ENCODE results near the gene KRT4. TPM values are rescaled to one million over a fixed set of nuclear protein-coding genes. Genes with fewer than 3 reads are reported as not detected.

The KRT4 gene
- total RNA-seq, 2 donors from 2014 or later = 6.4 to 12.7 TPM

- WGBS = 94% methylated on average over 8 of the region's 8 CpGs
- Histone ChIP-seq H3K9me3 (no peaks in the 10 kb centered on the region), H3K27me3 (replicated peaks; ENCODE audit: insufficient read depth) (peaks cover 22% of the 10 kb centered on the region), H3K36me3 (no peaks in the 10 kb centered on the region), H3K4me1 (replicated peaks) (no peaks in the 10 kb centered on the region), H3K27ac (no peak overlapping the region), H3K4me3 (no peak overlapping the region)
- intact Hi-C loops (cut with DNase I) = no loop called here
- DNase-seq (ENCODE audit: low spot score) = no peak
- no peak for TF ChIP-seq POLR2A (IDR thresholded peaks at IDR 0.05)
- no peak for TF ChIP-seq POLR2AphosphoS5 (IDR thresholded peaks at IDR 0.05)
- TF ChIP-seq CTCF (IDR thresholded peaks at IDR 0.05) = no peak
Observed at GRCh38 chr12:52808573-52809160, 5.2 kb downstream of the KRT4 start.

GRCh38 chr12:52807544-52808470, 6.1 kb downstream of the KRT4 start:
- WGBS = 90% methylated on average over 16 of the region's 16 CpGs

GRCh38 chr12:52806821-52807543, 6.9 kb downstream of the KRT4 start:
- WGBS = 91% methylated on average over 11 of the region's 11 CpGs
- intact Hi-C loops (cut with DNase I) = no loop called here
- H3K4me3 ChIP-seq = no peak overlapping the region
- H3K27me3 ChIP-seq (replicated peaks; ENCODE audit: insufficient read depth) = peaks cover 19% of the 10 kb centered on the region
- DNase-seq (ENCODE audit: low spot score) = no peak
- no peaks in the 10 kb centered on the region for H3K36me3 ChIP-seq
- H3K4me1 ChIP-seq (replicated peaks) = no peaks in the 10 kb centered on the region
- no peak overlapping the region for H3K27ac ChIP-seq
- TF ChIP-seq POLR2A (IDR thresholded peaks at IDR 0.05) (no peak), POLR2AphosphoS5 (IDR thresholded peaks at IDR 0.05) (no peak), CTCF (IDR thresholded peaks at IDR 0.05) (no peak)
- no peaks in the 10 kb centered on the region for H3K9me3 ChIP-seq

More at GRCh38 chr12:52807544-52808470, 6.1 kb downstream of the KRT4 start:
- peaks cover 22% of the 10 kb centered on the region for H3K27me3 ChIP-seq (replicated peaks; ENCODE audit: insufficient read depth)
- no peaks in the 10 kb centered on the region for H3K9me3 ChIP-seq
- intact Hi-C loops (cut with DNase I) = no loop called here
- H3K36me3 ChIP-seq = no peaks in the 10 kb centered on the region
- H3K27ac ChIP-seq = no peak overlapping the region
- no peaks in the 10 kb centered on the region for H3K4me1 ChIP-seq (replicated peaks)
- TF ChIP-seq POLR2A (IDR thresholded peaks at IDR 0.05) (no peak), POLR2AphosphoS5 (IDR thresholded peaks at IDR 0.05) (no peak), CTCF (IDR thresholded peaks at IDR 0.05) (no peak)
- DNase-seq (ENCODE audit: low spot score) = no peak
- H3K4me3 ChIP-seq = no peak overlapping the region

- 91% methylated on average over 3 of the region's 3 CpGs for WGBS
- intact Hi-C loops (cut with DNase I) = no loop called here
- TF ChIP-seq CTCF (IDR thresholded peaks at IDR 0.05) (no peak), POLR2A (IDR thresholded peaks at IDR 0.05) (no peak), POLR2AphosphoS5 (IDR thresholded peaks at IDR 0.05) (no peak)
- no peaks in the 10 kb centered on the region for H3K9me3 ChIP-seq
- no peaks in the 10 kb centered on the region for H3K4me1 ChIP-seq (replicated peaks)
- H3K27ac ChIP-seq = no peak overlapping the region
- no peaks in the 10 kb centered on the region for H3K36me3 ChIP-seq
- H3K27me3 ChIP-seq (replicated peaks; ENCODE audit: insufficient read depth) = peaks cover 18% of the 10 kb centered on the region
- no peak for DNase-seq (ENCODE audit: low spot score)
- no peak overlapping the region for H3K4me3 ChIP-seq
Observed at GRCh38 chr12:52806169-52806811, 7.6 kb downstream of the KRT4 start.
